Heart left ventricle (tissue), 13 donors: ENCODE measurements around the gene LACTBL1.

Experiments used
- CTCF ChIP-seq, 12 donors: fragments of 200-600 bp; sonication (generic) in 4 of 12; IDR thresholded peaks; one replicate each; pipeline versions ENCODE4 v1.5.0 to v1.8.0; 2018 to 2022; ENCODE audit warnings: antibody characterized with exemption in 12 of 12, mild to moderate bottlenecking in 5 of 12
- POLR2A ChIP-seq, 2 donors: fragments of 450-650 bp; IDR thresholded peaks; one replicate each; pipeline ENCODE4 v1.6.1; 2017; ENCODE audit warnings: antibody characterized with exemption in 2 of 2, mild to moderate bottlenecking in 2 of 2, moderate library complexity in 2 of 2
- donor health status: ischemic (EF 13 %, LVEDD 7.1; RV severe dilation, severe dysfunction).
- donor health status: DM: no; HTN: yes; CAD: no.
- donor health status: DM: no; HTN: no; CAD: no.
- donor health status: ischemic (EF 25% LVEDD 6.9; RV normal size, moderate dysfunction).
- donor health status: ischemic (EF 25% LVEDD 5.7; RV mildly dilated, moderate dysfunction).
- donor health status: ischemic (EF 35%, LVEDD 5.7; RV mildly dilated, moderate dysfunction).
- donor health status: nonischemic (EF 11% LVEDD 7.7; RV severe dilation, severe dysfunction).
- donor health status: DM: yes; HTN: yes; CAD: no.
- donor health status: PGD.
- donor health status: ischemic (EF 29% LVEDD 5.4; RV normal size, mild dysfunction).
- donor health status: nonischemic (EF 23%, LVEDD 6.1; RV moderate dilation, normal function).

DNA sequence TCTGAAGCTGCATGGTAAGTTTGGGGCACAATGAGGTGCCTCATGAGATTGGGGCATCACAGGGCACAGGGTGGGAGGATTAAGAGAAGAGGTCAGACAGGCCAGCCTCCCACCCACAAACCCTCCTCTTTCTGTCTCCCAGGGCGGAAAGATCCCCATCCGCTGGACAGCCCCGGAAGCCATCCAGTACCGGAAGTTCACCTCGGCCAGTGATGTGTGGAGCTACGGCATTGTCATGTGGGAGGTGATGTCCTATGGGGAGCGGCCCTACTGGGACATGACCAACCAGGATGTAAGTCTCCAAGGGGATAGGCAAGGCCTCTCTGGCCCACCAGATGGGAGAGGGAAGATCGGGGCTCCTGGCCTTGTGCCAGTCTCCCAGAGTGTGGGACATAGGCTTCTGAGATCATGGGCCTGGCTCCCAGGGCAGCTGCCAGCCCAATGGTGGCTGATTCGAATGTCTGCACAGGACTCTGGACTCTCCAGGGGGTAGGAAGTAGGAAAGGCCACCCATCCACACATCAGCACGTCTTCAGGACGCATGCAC is 63.7 kb downstream of the LACTBL1 start:
- no peak for TF ChIP-seq CTCF (IDR thresholded peaks at IDR 0.05)
- TF ChIP-seq POLR2A (IDR thresholded peaks at IDR 0.05), result no peak
